Measurements from ENCODE around the gene TRMT1. TPM values are rescaled to one million over a fixed set of nuclear protein-coding genes. Genes with fewer than 3 reads are reported as not detected.

TRMT1 gene
- total RNA-seq, 1 experiment from 2014 or later: 67.5 TPM

DNA sequence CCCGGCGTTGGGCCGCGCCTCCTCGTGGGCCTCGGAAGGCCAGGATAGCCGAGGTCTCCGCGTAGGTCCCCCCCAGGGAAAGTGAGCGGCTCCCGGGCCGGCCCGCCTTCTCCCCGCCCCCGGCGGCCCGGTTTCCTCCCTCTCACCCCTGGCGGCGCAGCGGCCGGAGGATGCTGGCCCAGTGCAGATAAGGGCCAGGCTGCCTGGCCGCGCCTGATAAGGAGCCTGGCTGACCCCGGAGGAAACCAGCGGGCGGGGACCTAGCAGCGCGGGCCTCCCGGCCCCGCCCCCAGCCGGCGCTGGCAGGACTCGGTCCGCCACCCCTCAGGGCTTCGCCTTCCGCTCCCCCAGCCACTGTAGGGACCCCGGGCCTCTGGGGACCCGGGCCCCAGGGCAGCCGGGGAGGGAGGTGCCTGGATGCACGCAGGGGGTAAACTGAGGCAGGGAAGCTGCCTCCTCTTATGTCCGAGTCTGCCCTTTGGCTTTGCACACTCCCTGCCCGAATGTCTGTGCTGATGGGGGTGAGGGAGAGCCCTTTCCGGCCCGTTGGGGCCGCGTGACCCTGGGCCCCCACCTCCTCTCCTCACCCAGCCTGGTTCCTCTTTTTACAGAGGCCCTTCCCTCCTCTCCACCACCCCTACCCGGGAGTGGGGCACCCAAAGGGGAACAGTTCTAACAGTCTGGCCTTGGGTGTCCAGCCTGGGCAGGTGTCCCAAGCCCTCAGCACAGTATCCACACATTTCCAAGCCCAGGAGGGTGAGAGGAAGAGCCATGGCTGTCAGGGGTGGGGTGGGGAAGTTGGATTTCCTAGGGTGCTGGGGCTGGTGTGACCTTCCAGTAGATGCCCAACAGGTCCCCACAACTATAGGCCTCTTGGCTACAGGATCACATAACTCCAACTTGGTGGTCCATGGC, 13.6 kb downstream of the TRMT1 start, which contains the start of gene LYL1:
Gene LYL1 (minus strand): TSS at position 193 of the 915 bp plus-strand sequence. CDS start 1,687 bp downstream, outside the sequence.
- peak; percentile 33 for DNase-seq (ENCODE audit: low read depth)

DNA sequence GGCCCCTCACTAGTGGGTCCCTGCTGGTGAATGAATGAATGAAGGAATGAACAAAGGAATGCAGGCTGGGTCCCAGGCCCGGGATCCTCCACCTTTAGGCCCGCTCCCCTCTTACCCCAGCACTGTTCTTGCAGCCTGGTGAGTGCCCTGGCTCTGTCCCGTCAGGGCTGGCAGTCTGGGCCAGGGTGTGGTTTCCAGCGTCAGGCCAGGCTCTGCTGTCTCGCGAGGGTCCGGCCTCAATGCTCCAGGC, 14.2 kb downstream of the TRMT1 start:
- DNase-seq (ENCODE audit: low read depth): no peak

DNA sequence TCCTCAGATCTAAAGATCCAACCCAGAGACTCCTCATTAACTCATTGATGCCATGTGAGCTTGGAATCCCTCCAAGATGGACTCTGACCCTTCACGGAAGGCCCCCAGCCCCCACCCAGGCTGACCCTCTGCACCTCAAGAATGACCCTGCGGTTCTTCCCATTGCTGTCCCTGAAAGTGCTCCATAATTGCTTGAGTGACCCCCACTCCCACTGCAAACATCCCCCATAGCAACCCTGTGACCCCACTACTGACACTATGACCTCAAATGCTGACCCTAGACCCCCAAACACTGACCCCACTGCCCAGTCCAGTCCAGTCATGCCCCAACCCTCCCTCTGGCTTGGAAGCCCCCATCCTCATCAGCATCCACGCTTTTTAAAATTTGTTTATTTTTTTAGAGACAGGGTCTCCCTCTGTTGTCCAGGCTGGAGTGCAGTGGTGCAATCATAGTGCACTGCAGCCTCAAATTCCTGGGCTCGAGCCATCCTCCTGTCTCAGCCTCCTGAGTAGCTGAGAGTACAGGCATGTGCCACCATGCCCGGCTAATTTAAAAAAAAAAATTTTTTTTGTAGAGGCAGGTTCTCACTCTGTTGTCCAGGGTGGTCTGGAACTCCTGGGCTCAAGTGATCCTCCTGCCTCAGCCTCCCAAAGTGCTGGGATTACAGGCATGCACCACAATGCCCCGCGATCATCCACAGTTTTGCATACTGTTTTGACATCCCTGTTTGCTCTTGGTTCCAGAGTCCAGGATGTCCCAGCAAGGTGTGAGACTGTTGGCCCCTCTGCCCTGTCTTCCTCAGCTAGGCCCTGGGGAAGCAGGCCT, 14.7 kb downstream of the TRMT1 start:
- DNase-seq (ENCODE audit: low read depth): no peak

DNA sequence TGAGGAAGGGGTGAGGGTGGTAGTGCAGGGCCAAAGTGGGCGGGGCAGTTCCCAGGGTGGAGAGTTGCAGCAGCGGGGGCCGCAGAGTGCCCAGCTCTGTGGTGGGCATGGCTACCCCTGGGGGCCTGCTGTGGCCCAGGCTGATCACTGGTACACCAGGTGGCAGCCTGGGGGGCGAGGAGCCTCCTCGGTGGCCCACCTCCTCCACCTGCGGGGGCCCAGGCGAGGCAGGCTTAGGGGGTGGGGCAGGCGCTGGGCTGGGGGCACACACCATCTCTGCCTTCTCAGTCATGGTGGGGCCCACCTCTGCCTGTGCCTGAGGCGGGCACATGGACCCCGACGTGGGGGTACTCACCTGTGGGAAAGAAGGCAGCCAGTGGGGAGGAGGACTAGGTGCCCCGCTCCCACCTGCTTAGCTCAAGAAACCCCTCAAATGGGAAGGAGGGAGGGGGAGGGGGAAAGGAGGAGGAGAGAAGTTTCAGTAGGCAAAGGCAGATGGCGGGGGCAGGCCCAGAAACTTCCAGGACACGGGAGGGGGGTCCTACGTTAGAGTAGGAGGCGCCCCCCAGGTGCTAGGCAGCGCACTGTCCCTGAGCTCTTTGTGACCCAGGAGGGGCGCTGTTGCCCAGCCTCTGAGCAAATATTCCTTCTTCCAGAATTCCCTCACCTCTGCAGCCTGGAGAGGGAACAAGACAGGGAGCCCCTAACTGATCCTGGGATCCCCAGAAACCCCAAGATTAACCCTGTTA, 15.5 kb downstream of the TRMT1 start:
- no peak for DNase-seq (ENCODE audit: low read depth)

DNA sequence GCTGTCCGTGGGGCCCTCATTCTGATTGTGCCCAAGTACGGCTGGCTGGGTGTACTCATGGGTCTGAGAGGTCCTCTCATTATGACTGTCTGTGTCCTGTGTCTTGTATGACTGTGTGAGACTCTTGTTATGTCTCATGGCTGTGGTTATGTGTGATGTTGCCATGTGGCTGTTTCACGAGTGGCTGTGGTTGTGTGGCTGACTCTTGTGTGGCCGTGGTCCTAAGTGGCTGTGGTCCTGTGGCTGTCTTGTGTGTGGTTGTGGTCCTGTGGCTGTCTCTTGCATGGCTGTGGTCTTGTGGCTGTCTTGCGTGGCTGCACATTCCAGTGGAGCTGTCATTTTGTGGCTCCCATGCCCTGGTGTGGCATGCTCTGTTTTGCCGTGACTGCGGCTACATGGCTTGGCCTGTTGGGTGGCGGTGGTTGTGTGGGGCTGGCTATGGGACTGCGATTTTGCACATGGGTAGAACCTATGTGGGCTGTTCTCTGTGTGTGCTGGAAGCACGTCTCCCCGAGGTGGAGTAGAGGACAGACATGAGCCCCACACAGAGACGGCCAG, 16.4 kb downstream of the TRMT1 start:
- no peak for DNase-seq (ENCODE audit: low read depth)

DNA sequence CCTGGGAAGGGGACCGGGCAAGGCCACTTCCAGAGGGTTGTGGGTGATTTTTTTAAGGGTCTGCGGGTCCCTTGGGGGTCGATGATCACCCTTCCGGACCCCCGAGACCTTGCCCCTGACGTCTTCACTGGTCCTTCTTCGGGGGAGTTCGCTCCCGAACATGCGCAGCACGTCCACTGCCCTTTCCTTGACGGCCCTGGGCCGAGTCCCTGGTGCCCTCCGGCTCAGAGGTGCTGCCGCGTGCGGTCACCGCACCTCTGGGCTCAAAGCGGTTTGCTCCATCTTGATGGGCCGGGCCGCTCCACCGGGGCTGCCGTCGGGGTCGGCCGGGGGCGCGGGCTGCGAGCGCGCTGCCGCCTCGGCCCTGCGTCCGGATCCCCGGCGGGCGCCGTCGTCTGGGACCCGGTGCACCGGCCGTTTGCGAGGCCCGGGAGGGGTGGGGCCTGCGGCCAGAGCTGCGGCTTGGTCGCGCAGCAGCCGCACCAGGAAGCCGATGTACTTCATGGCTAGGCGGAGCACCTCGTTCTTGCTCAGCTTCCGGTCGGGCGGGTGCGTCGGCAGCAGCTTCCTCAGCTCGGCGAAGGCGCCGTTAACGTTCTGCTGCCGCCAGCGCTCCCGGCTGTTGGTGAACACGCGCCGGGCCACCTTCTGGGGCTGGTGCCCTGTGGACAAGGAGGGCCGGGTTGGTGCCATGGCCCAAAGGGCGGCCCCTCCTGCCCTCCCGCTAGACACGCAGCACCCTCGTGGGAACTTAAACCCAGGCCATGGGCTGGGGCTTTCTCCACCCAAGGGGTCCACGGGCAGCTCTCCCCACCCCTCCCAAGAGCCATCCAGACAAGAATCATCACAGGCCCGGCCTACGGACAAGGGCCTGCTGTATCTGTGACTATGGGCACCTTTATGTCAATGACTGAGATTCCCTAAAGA, 17.2 kb downstream of the TRMT1 start:
- no peak for DNase-seq (ENCODE audit: low read depth)

DNA sequence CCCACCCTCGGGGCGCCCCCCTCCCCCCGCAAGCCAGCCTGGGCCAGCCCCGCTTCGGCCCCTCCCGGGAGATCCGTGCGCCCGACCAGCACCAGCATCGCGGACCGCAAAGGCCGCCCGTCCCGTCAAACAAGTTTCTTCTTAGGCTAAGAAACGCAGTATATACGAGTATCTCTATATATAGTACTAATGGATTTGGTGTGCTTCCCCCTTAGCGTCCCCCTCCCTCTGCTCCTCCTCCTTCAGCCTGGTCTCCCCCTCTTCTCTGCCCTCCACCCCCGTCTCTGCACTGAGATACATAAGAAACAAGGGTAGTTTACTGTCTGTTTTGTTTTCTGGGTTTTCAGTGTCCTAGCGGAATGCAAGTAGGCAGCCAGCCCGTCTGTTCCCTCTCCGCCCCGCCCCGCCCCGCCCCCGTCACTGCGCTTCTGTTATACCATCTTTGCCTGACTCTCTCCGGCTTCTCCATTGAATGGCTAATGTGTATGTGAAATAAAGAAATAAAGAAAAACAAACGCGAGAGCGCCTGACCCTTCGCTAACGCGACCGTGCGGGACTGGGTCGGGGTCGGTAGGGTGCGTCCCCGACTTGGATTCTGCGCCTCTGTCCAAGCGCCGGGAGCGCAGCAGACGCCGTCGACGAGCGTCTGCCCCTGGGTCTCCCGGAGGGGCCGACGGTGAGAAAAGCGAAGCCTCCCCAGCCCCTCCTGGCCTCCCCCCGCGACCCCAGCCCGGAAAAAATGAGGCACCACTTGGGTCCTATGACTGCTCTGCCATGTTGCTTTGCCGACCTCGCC, 18.1 kb downstream of the TRMT1 start:
- no peak for DNase-seq (ENCODE audit: low read depth)

DNA sequence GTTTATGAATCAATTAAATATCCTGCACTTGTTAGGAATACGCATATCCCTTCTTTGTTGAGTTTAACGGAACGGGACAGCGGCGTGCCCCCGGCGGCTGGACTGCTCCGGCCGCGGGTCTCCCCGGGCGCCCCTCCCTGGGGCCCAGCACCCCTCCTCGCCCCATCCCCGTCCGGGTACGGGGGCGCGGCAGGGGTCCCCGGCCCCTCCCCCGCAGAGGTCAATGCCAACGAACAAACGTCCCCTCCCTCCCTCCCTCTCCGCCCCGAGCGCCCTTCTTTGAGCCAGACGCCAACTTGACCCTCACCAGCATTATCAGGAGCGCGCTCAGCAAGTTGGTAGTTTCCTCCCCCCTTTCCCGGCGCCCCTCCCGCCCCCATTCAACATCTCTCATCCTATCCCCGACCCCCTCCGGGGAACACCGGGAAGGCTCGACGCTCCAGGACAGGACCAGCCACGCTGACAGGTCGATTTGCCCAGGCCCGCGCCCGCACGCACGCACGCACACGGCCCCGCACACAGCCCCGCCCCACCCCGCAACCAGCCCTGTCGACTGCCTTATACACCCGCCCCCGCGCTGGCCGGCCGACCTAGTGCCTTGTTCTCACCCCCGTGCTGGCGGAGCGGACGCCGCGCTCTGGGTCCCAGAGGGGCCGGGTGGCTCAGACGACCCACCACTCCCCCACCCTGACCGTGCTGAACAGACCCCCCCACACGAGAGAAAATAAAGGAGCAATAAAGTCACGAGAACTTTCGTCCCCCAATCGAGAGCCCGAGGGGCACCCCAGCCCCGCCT, 18.9 kb downstream of the TRMT1 start:
- no peak for DNase-seq (ENCODE audit: low read depth)

DNA sequence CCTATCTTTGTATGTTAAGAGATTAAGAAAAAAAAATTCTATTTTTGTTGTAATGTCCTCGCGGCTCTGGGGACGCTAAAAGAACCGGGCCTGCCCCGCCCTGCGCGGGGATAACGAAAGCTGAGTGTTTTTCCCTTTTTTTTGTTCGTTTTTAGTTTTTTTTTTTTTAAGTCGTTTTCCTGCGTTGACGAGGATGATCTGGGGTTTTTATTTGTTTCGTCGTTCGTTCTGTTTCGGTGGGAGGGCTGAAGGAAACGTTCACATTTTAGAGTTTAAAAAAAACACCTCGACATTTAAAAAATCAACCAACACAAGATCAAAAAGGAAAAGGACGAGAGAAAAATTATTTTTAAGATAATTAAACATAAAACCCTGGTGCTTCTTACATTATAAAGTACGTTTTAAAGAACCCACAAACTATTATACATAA, 19.5 kb downstream of the TRMT1 start:
- no peak for DNase-seq (ENCODE audit: low read depth)

DNA sequence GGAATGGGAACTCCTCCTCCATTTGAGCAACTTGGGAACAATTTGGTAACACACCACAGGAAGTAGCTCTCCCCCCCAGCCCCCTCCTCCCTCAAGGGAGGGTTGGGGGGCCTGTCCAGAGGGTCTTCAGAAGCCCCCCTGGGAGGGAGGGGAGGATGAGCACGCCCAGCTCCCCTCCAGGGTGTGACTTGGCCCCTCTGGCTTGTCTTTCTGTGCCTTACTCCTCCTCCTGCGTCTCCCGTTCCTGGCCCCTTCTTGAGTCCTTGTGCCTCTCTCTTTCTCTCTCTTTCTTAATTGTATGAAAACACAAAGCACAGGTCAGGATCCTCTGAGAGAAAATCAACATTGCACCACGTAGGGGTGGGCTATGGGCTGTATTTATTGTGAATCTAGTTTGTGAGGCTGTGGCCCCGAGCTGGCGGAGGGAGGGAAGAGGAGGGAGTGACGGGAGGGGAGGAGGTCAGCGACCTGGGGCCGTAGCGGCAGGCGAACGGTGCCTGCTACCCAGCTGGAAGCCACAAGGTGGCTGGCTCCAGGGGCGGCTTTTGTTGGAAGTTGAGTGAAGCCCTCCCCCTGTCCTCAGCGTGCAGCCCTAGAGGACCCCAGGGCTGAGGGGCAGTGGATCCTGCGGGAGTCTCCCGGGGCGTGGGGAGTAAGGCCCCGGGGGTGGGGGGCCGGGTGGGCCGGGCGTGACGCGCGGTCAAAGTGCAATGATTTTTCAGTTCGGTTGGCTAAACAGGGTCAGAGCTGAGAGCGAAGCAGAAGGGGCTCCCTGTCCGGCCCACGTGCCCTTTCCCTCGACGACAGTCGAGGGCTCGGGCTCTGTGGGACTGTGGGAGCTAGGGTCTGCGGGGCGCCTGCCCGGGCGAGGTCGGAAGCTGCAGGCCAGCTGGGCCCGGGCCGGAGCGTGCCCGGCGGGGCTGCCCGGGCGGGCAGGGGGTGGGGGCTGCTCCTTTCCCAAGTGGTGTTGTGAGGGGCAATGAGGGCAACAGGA, 20.3 kb downstream of the TRMT1 start:
- no peak for DNase-seq (ENCODE audit: low read depth)

DNA sequence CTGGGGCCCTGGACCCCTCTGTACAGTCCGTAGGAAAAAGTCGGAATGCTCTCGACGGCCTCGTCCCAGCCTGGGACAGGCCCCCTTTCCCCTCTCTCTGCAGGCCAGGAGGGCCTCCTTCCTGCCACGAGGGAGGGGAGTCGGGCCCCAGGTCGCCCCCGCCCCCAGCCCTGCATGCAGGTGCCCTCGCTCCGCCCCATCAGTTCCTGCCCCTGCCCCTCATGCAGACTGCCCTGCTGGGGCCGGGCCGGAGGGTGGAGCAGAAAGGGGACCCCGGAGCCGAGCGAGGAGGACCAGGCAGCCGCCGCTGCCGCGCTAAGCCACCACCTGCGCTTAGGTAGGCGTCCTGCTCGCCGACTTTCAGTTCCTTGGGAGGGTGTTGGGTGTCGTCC, 21.2 kb downstream of the TRMT1 start:
- DNase-seq (ENCODE audit: low read depth): no peak

DNA sequence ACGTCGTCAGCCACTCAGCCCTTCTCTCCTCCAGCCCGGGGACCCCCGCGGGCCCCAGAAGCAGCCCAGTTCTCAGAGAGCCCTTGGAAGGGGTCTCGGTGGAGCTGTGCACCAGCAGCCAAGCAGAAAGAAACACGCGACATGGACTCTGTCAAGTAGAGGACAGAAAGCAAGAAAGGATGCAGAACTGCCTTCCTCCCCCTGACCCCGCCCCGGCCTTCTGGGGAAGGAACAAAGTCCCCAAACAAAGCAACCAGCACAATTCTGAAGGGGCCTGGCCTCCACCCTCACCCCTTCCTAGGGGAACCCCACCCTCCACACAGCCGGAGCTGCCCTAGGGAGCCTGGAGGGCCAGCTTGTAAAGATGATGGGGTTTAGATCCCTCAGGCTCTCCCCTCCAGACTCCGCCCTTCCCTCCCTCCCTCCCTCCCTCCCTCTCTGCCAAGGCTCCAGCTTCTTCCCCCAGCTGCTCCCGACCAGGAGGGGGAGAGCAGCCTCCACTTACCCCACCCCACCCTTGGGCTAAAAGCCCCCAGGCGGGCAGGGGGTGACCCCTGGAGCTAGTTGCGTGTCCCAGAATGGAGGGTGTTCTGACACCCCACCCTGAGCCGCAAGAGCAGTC, 21.7 kb downstream of the TRMT1 start:
- no peak for DNase-seq (ENCODE audit: low read depth)

DNA sequence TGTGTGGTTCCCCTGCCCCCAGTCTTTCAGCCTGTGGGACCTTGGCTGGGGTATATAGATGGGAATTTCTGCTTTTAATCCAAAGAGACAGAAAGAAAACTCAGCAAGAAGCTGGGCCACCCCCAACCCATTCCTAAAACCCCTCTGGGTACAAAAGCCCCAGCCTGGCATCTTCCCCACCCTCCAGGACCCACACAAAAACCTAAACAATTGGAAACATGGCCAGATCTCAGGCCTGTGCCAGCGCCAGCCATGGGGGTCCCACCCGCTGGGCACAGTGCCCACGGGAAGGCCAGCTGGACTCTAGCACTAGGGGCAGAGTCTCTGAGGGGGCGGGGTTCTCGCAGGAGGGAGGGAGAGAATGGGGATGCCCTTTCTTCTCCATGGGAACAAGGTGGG, 22.4 kb downstream of the TRMT1 start:
- no peak for DNase-seq (ENCODE audit: low read depth)

DNA sequence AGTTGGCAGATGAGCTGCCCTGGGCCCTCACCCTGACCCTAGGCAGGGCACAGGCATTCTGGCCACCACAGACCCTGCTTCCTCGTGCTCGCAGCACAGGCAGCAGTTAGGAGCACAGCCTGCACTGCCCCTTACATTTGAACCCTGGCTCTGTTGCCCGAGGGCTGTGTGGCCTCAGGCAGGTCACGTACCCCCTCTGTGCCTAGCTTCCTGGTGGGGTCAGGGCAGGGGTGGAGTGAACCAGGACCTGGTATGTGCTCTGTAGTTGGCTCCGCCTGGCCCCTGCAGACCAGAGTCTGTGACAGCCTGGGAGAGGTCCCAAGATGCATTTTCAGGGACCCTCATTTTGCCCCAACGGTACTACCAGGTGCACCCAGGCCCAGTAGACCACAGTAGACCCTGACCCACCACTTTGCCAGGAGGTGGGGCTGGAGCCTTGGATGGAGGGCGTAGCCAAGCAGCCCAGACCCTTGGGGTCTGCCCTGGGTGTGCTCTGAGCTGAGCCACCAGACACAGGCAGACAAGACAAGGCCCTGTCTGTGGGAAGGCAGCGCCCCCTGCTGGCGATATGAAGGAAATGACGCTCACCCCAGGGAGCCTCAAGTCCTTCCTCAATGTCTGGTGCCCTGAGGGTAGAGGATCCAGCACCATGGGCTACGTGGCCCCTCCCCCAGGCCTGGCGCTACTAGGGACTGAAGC, 23.0 kb downstream of the TRMT1 start:
- peak; percentile 88 for DNase-seq (ENCODE audit: low read depth)

DNA sequence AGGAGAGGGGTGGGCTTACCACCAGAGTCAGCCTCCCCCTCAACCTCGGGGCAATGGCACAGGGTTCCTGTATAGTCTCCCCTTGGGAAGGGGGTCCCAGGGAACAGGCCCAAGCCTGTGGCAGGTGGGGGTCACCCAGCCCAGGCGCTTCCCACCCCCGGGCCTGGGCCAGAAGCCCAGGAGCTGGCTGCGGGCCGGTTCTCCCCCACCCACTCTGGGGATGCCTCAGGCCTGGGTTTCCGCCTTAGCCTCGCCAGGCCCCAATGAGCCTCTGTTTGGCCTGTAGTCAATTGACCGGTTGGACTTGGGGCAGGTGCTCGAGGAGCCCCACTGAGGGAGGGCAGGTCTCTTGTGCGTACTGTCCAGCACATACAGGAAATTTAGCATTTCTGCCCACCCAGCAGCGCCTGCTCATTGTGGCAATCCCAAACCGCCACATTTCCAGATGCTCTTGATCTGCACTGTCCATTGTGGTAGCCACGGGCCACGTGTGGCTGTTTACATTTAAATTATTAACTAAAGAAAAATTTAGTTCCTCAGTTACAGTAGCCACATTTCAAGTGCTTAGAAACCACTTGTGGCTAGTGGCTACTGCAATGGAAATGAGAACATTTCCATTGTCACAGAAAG, 23.8 kb downstream of the TRMT1 start:
- peak; percentile 43 for DNase-seq (ENCODE audit: low read depth)

DNA sequence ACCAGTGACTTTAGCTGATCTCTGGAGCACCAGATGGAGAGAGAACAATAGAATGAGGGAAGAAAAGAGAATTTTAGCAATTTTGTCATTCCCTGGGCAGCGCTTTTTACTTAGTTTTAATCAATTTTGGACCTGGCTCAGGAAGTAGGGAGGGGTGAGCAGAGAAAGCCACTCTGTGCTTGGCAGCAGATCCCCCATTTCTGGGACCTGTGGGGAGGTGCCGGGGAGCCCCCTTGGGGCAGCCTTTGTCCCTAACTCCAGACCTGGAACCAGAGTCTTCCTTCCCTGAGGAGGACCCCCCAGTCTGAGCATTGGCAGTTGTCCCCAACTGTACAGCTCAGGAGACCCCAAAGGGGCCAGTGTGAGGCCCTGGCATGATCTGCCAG, 24.4 kb downstream of the TRMT1 start:
- no peak for DNase-seq (ENCODE audit: low read depth)
